Measurements from ENCODE around the gene BMI1. TPM values are rescaled to one million over a fixed set of nuclear protein-coding genes. Genes with fewer than 3 reads are reported as not detected.

Gene BMI1
- total and polyA plus RNA-seq, 4 donors: 13.2 to 28.7 (median 19.5) TPM

- H3K27ac ChIP-seq (ENCODE audit: low read depth in 1 of 2, low read length in 2 of 2): no peak overlapping the region
- peaks cover 0 to 2% (median 0%) of the 10 kb centered on the region in 4 donors for H3K27me3 ChIP-seq (ENCODE audit: control insufficient read depth in 4 of 4, insufficient read depth in 4 of 4, low read length in 3 of 4)
- H3K4me3 ChIP-seq (ENCODE audit: low read depth in 1 of 3, low read length in 3 of 3): no peak overlapping the region
- 92% methylated on average over 5 of the region's 5 CpGs for WGBS
- H3K9ac ChIP-seq (ENCODE audit: low read depth in 1 of 2, low read length in 2 of 2): no peak overlapping the region
- H3K9me3 ChIP-seq (ENCODE audit: control insufficient read depth in 4 of 4, low read length in 3 of 4): no peaks in the 10 kb centered on the region
- DNase-seq (ENCODE audit: low spot score): no peak
- TF ChIP-seq SP1 (IDR thresholded peaks at IDR 0.05) (no peak), FOXA2 (IDR thresholded peaks at IDR 0.05) (no peak), TAF1 (conservative IDR thresholded peaks at IDR 0.05) (no peak), RXRA (IDR thresholded peaks at IDR 0.05) (no peak), ATF3 (IDR thresholded peaks at IDR 0.05) (no peak), CTCF (IDR thresholded peaks at IDR 0.05; ENCODE audit: low read depth, low read length, missing input control) (no peak), REST (IDR thresholded peaks at IDR 0.05) (no peak), EGR1 (IDR thresholded peaks at IDR 0.05; ENCODE audit: low read depth in 2 of 2) (no peak), GABPA (IDR thresholded peaks at IDR 0.05 in 1 of 2, conservative IDR thresholded peaks at IDR 0.05 in 1 of 2) (no peak), FOXA1 (IDR thresholded peaks at IDR 0.05) (no peak), HNF4G (IDR thresholded peaks at IDR 0.05) (no peak), HNF4A (conservative IDR thresholded peaks at IDR 0.05) (no peak), JUND (IDR thresholded peaks at IDR 0.05) (no peak), NR2F2 (IDR thresholded peaks at IDR 0.05) (no peak), RAD21 (IDR thresholded peaks at IDR 0.05) (no peak)
- H3K36me3 ChIP-seq (ENCODE audit: control insufficient read depth in 4 of 4, insufficient read depth in 3 of 4, low read depth in 1 of 4, low read length in 3 of 4): no peaks in the 10 kb centered on the region
- H3K4me1 ChIP-seq (ENCODE audit: control insufficient read depth in 4 of 4, insufficient read depth in 4 of 4, low read length in 3 of 4): no peaks in the 10 kb centered on the region
Measured at GRCh38 chr10:22369434-22370072, 48.7 kb downstream of the BMI1 start.

GRCh38 chr10:22370320-22370719 is 49.4 kb downstream of the BMI1 start:
- H3K27me3 ChIP-seq (ENCODE audit: control insufficient read depth in 4 of 4, insufficient read depth in 4 of 4, low read length in 3 of 4): peaks cover 0 to 2% (median 0%) of the 10 kb centered on the region in 4 donors
- no peaks in the 10 kb centered on the region for H3K9me3 ChIP-seq (ENCODE audit: control insufficient read depth in 4 of 4, low read length in 3 of 4)
- no peaks in the 10 kb centered on the region for H3K4me1 ChIP-seq (ENCODE audit: control insufficient read depth in 4 of 4, insufficient read depth in 4 of 4, low read length in 3 of 4)
- no peak overlapping the region for H3K4me3 ChIP-seq (ENCODE audit: low read depth in 1 of 3, low read length in 3 of 3)
- H3K27ac ChIP-seq (ENCODE audit: low read depth in 1 of 2, low read length in 2 of 2): no peak overlapping the region
- no peak overlapping the region for H3K9ac ChIP-seq (ENCODE audit: low read depth in 1 of 2, low read length in 2 of 2)
- no peak for DNase-seq (ENCODE audit: low spot score)
- H3K36me3 ChIP-seq (ENCODE audit: control insufficient read depth in 4 of 4, insufficient read depth in 3 of 4, low read depth in 1 of 4, low read length in 3 of 4): no peaks in the 10 kb centered on the region
- TF ChIP-seq ZBTB33 (IDR thresholded peaks at IDR 0.05) (no peak), TAF1 (conservative IDR thresholded peaks at IDR 0.05) (no peak), RAD21 (IDR thresholded peaks at IDR 0.05) (no peak), YY1 (IDR thresholded peaks at IDR 0.05) (no peak), RXRA (IDR thresholded peaks at IDR 0.05) (no peak), CTCF (IDR thresholded peaks at IDR 0.05; ENCODE audit: low read depth, low read length, missing input control) (no peak), FOXA1 (IDR thresholded peaks at IDR 0.05) (no peak), MAX (IDR thresholded peaks at IDR 0.05) (no peak), SP1 (IDR thresholded peaks at IDR 0.05) (no peak), HNF4A (conservative IDR thresholded peaks at IDR 0.05) (no peak), EGR1 (IDR thresholded peaks at IDR 0.05; ENCODE audit: low read depth in 2 of 2) (no peak), HNF4G (IDR thresholded peaks at IDR 0.05) (no peak)
